Neural crest cell (in vitro differentiated cells): ENCODE data around the gene KIF19. TPM values are rescaled to one million over a fixed set of nuclear protein-coding genes. Genes with fewer than 3 reads are reported as not detected.

Experiments
- DNase-seq: peaks from one replicate; pipeline ENCODE4 v3.0.0; 2021; ENCODE audit warnings: low read depth, mixed read lengths, low spot score
- H3K27ac Mint-ChIP-seq: one replicate; pipeline ENCODE4 v1.8.0; 2021; ENCODE audit warnings: mild to moderate bottlenecking, mixed read lengths; ENCODE audit not compliant: unreplicated experiment
- H3K27me3 Mint-ChIP-seq: 2 replicates; pipeline ENCODE4 v1.8.0; 2021; ENCODE audit warnings: low read depth, mild to moderate bottlenecking, mixed read lengths
- H3K36me3 Mint-ChIP-seq: 2 replicates; pipeline ENCODE4 v1.8.0; 2021; ENCODE audit warnings: low read depth, mild to moderate bottlenecking, mixed read lengths
- H3K4me1 Mint-ChIP-seq: 2 replicates; pipeline ENCODE4 v1.8.0; 2021; ENCODE audit warnings: mixed read lengths
- H3K4me3 Mint-ChIP-seq: one replicate; pipeline ENCODE4 v1.8.0; 2021; ENCODE audit warnings: mild to moderate bottlenecking, mixed read lengths
- H3K9me3 Mint-ChIP-seq: 2 replicates; pipeline ENCODE4 v1.8.0; 2021; ENCODE audit warnings: mixed read lengths
- CTCF ChIP-seq: fragments of 200-600 bp; sonication (generic); conservative IDR thresholded peaks from 2 replicates; pipeline ENCODE4 v1.5.0; 2021; ENCODE audit warnings: antibody characterized with exemption, mild to moderate bottlenecking
- total RNA-seq: library from RNA; stranded (reverse); gene quantifications from 2 replicates; pipeline ENCODE4 v1.2.1, GENCODE V29; 2021

Gene KIF19
- total RNA-seq, 1 donor from 2014 or later, result 0.63 TPM

- peak overlapping the region; percentile 21 for H3K4me3 Mint-ChIP-seq
- H3K36me3 Mint-ChIP-seq, result peaks cover 2% of the 10 kb centered on the region
- H3K4me1 Mint-ChIP-seq, result peaks cover 44% of the 10 kb centered on the region
- H3K9me3 Mint-ChIP-seq, result no peaks in the 10 kb centered on the region
- no peak for TF ChIP-seq CTCF
- H3K27me3 Mint-ChIP-seq, result peaks cover 49% of the 10 kb centered on the region
- DNase-seq, result no peak
- H3K27ac Mint-ChIP-seq, result no peak overlapping the region
These were observed 32.7 kb downstream of the KIF19 start for GRCh38 chr17:74358697-74359096.

GRCh38 chr17:74359916-74360315, 33.9 kb downstream of the KIF19 start:
- Mint-ChIP-seq H3K36me3 (peaks cover 2% of the 10 kb centered on the region), H3K4me1 (peaks cover 39% of the 10 kb centered on the region), H3K27ac (no peak overlapping the region), H3K9me3 (no peaks in the 10 kb centered on the region), H3K27me3 (peaks cover 37% of the 10 kb centered on the region), H3K4me3 (no peak overlapping the region)
- TF ChIP-seq CTCF, result no peak
- no peak for DNase-seq

DNA sequence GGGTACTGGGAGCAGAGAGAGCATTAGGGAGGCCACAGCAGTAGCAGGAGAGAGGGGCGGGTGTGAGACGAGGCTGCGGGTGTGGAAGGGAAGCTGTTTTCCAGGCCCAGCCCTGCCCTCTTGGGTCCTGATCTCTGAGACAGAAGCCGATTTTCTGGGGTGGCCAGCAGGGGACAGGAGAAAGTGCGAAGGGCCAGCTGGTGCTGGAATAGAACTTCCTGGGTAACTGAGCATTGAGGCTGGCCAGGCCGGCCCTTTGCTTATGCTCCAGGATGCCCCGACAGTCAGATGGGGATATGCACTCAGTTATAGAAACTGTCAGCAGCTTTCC, 34.8 kb downstream of the KIF19 start:
- Mint-ChIP-seq H3K4me3 (peak overlapping the region; percentile 82), H3K27me3 (peaks cover 27% of the 10 kb centered on the region), H3K9me3 (no peaks in the 10 kb centered on the region), H3K36me3 (peaks cover 2% of the 10 kb centered on the region), H3K27ac (peak overlapping the region; percentile 97), H3K4me1 (peaks cover 39% of the 10 kb centered on the region)
- TF ChIP-seq CTCF, result no peak
- no peak for DNase-seq

GRCh38 chr17:74361230-74362068, 35.4 kb downstream of the KIF19 start, which contains the start of gene BTBD17:
Gene BTBD17 (minus strand): TSS chr17:74361868. CDS start chr17:74361819, 49 bp downstream.
- peak; percentile 78 for TF ChIP-seq CTCF
- peak; percentile 81 for DNase-seq
- Mint-ChIP-seq H3K36me3 (peaks cover 2% of the 10 kb centered on the region), H3K27ac (peak within 1 kb of the TSS; percentile 97), H3K4me3 (peak within 1 kb of the TSS; percentile 82), H3K27me3 (peaks cover 21% of the 10 kb centered on the region), H3K9me3 (no peaks in the 10 kb centered on the region), H3K4me1 (peaks cover 39% of the 10 kb centered on the region)

DNA sequence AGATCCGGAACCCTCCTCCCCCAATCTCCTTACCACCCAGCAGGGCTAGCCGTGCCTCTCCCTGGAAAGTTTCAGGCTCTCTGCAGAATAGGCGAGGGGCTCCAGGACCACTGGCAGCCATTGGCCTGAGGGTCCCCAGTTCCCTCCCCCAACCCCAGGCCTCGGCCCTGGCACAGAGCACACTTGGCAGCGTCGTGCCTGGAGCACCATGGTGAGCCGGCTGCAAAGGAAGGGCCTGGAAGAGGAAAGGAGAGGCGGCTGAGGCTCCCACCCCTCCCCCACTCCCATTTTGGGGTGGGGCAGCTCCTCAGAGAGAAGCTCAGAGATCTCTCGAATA, 36.0 kb downstream of the KIF19 start:
- H3K4me1 Mint-ChIP-seq, result peaks cover 39% of the 10 kb centered on the region

More for the DNA sequence above, 36.0 kb downstream of the KIF19 start:
- Mint-ChIP-seq H3K27me3 (peaks cover 17% of the 10 kb centered on the region), H3K9me3 (no peaks in the 10 kb centered on the region), H3K4me3 (peak overlapping the region; percentile 82), H3K36me3 (peaks cover 2% of the 10 kb centered on the region), H3K27ac (peak overlapping the region; percentile 97)
- no peak for DNase-seq
- no peak for TF ChIP-seq CTCF
